H1 (cell line): ENCODE results near the gene LRRC42. TPM values are rescaled to one million over a fixed set of nuclear protein-coding genes. Genes with fewer than 3 reads are reported as not detected.
A peak's percentile ranks its signal among the peaks of the same experiment; 100 is the strongest.

Experiments
- CTCF ChIA-PET: fragments of 300-600 bp; sonication (Branson Sonifier 250); formaldehyde crosslinking; loops from one replicate; lab custom pipeline; 2021; ENCODE audit not compliant: partially characterized antibody; lab: Charles Lee
- POLR2A ChIA-PET: fragments of 300-600 bp; sonication (Branson Sonifier 250); formaldehyde crosslinking; loops from one replicate; lab custom pipeline; 2021; ENCODE audit warnings: inconsistent platforms; ENCODE audit not compliant: partially characterized antibody; lab: Charles Lee
- DNase-seq, 2 experiments: peaks; one replicate each; pipeline versions ENCODE4 v3.0.0 to v3.0.0-alpha.2; 2010 to 2022; ENCODE audit warnings: low spot score in 2 of 2, low read depth in 1 of 2, mixed read lengths in 1 of 2
- FAIRE-seq: peaks from 2 replicates; lab custom pipeline; 2011; peaks lifted over from hg19 to GRCh38; lab: Jason Lieb, UNC
- H2AFZ ChIP-seq: 2 replicates; pipeline ENCODE4 v1.8.1; 2012; ENCODE audit warnings: low read length, inconsistent platforms
- H2AK5ac ChIP-seq: 2 replicates; pipeline ENCODE4 v1.6.1; 2013; ENCODE audit warnings: low read depth, low read length
- H2BK120ac ChIP-seq: replicated peaks from 2 replicates; pipeline ENCODE3; 2013; ENCODE audit warnings: low read depth, low read length, inconsistent platforms
- H2BK12ac ChIP-seq: 2 replicates; pipeline ENCODE4 v1.6.1; 2013; ENCODE audit warnings: low read depth, low read length
- H2BK15ac ChIP-seq: 2 replicates; pipeline ENCODE4 v1.6.1; 2013; ENCODE audit warnings: low read length
- H2BK20ac ChIP-seq: 2 replicates; pipeline ENCODE4 v1.6.1; 2013; ENCODE audit warnings: low read length
- H2BK5ac ChIP-seq: 2 replicates; pipeline ENCODE4 v1.6.1; 2013; ENCODE audit warnings: low read depth, low read length
- H3K14ac ChIP-seq: 2 replicates; pipeline ENCODE4 v1.6.1; 2013; ENCODE audit warnings: inconsistent platforms; ENCODE audit not compliant: insufficient read length
- H3K18ac ChIP-seq: 2 replicates; pipeline ENCODE4 v1.6.1; 2013; ENCODE audit warnings: low read length; ENCODE audit errors: extremely low read depth
- H3K23ac ChIP-seq: 2 replicates; pipeline ENCODE4 v1.6.1; 2013; ENCODE audit warnings: inconsistent platforms; ENCODE audit not compliant: insufficient read length
- H3K23me2 ChIP-seq: 2 replicates; pipeline ENCODE4 v1.6.1; 2013; ENCODE audit warnings: low read depth, low read length
- H3K27ac ChIP-seq: 2 replicates; pipeline ENCODE4 v1.6.1; 2011; ENCODE audit warnings: low read depth, low read length, inconsistent platforms
- H3K27me3 ChIP-seq, 4 experiments: replicated peaks in 1 of 4; 1 replicate in 1 of 4; 2 replicates in 3 of 4; pipeline versions ENCODE4 v1.6.1 to v1.8.1; 2011 to 2013; ENCODE audit warnings: low read length in 3 of 4, mild to moderate bottlenecking in 3 of 4, inconsistent platforms in 2 of 4, mixed read lengths in 2 of 4, moderate library complexity in 1 of 4; ENCODE audit not compliant: control insufficient read depth in 3 of 4, insufficient read depth in 3 of 4; ENCODE audit errors: extremely low read depth in 1 of 4
- H3K36me3 ChIP-seq, 4 experiments: 2 replicates each; pipeline versions ENCODE4 v1.6.1 to v1.8.1; 2011 to 2013; ENCODE audit warnings: mild to moderate bottlenecking in 4 of 4, low read length in 3 of 4, moderate library complexity in 2 of 4, control low read depth in 1 of 4, inconsistent platforms in 1 of 4; ENCODE audit not compliant: insufficient read depth in 4 of 4, control insufficient read depth in 2 of 4
- H3K4ac ChIP-seq: replicated peaks from 2 replicates; pipeline ENCODE3; 2013; ENCODE audit warnings: low read length, low read depth, mixed read lengths, inconsistent platforms; ENCODE audit not compliant: insufficient read length
- H3K4me1 ChIP-seq, 4 experiments: replicated peaks in 1 of 4; 1 replicate in 1 of 4; 2 replicates in 3 of 4; pipeline versions ENCODE4 v1.6.1 to v1.8.1; 2011 to 2013; ENCODE audit warnings: low read length in 3 of 4, inconsistent platforms in 2 of 4, mixed read lengths in 1 of 4; ENCODE audit not compliant: insufficient read depth in 4 of 4, control insufficient read depth in 3 of 4
- H3K4me2 ChIP-seq, 2 experiments: 2 replicates each; pipeline versions ENCODE4 v1.6.1 to v1.8.1; 2011 to 2013; ENCODE audit warnings: low read depth in 2 of 2, low read length in 2 of 2, control low read depth in 1 of 2, inconsistent platforms in 1 of 2, mild to moderate bottlenecking in 1 of 2; ENCODE audit not compliant: insufficient read depth in 1 of 2
- H3K4me3 ChIP-seq, 4 experiments: fragments of 200-600, 300-600 bp in 1 of 4; sonication (generic), shearing (Covaris generic), sonication (Bioruptor Twin) in 1 of 4; 2 replicates each; pipeline versions ENCODE4 v1.5.1 to v1.8.1; 2011 to 2016; ENCODE audit warnings: low read length in 4 of 4, low read depth in 3 of 4, control low read depth in 2 of 4, inconsistent platforms in 2 of 4, mild to moderate bottlenecking in 2 of 4, mixed read lengths in 1 of 4, moderate library complexity in 1 of 4; ENCODE audit not compliant: insufficient read depth in 2 of 4; ENCODE audit errors: extremely low read depth in 1 of 4
- H3K56ac ChIP-seq: replicated peaks from 2 replicates; pipeline ENCODE3; 2013; ENCODE audit warnings: low read depth, mild to moderate bottlenecking, mixed read lengths, low read length, inconsistent platforms; ENCODE audit not compliant: insufficient read length
- H3K79me1 ChIP-seq: 2 replicates; pipeline ENCODE4 v1.6.1; 2013; ENCODE audit warnings: low read depth, low read length, control low read depth
- H3K79me2 ChIP-seq, 2 experiments: 2 replicates each; pipeline versions ENCODE4 v1.6.1 to v1.8.1; 2012 to 2013; ENCODE audit warnings: low read length in 2 of 2, mild to moderate bottlenecking in 2 of 2, inconsistent platforms in 1 of 2; ENCODE audit not compliant: insufficient read depth in 2 of 2, control insufficient read depth in 1 of 2
- H3K9ac ChIP-seq, 4 experiments: replicated peaks in 1 of 4; 1 replicate in 1 of 4; 2 replicates in 3 of 4; pipeline versions ENCODE4 v1.6.1 to v1.8.1; 2011 to 2013; ENCODE audit warnings: low read depth in 3 of 4, low read length in 3 of 4, control low read depth in 2 of 4, mild to moderate bottlenecking in 2 of 4, moderate library complexity in 2 of 4, inconsistent platforms in 1 of 4; ENCODE audit errors: extremely low read depth in 1 of 4
- H3K9me3 ChIP-seq, 2 experiments: 2 replicates each; pipeline versions ENCODE4 v1.6.1 to v1.8.1; 2012 to 2013; ENCODE audit warnings: mild to moderate bottlenecking in 2 of 2, moderate library complexity in 2 of 2, control low read depth in 1 of 2, inconsistent platforms in 1 of 2, low read depth in 1 of 2, low read length in 1 of 2, mixed read lengths in 1 of 2; ENCODE audit not compliant: insufficient read depth in 2 of 2
- H4K20me1 ChIP-seq, 2 experiments: replicated peaks in 1 of 2; 2 replicates each; pipeline versions ENCODE3 to v1.8.1; 2011 to 2013; ENCODE audit warnings: inconsistent platforms in 2 of 2, low read length in 2 of 2, mild to moderate bottlenecking in 1 of 2; ENCODE audit not compliant: insufficient read depth in 2 of 2, control insufficient read depth in 1 of 2
- H4K5ac ChIP-seq: 2 replicates; pipeline ENCODE4 v1.6.1; 2013; ENCODE audit warnings: low read length, low read depth, mixed read lengths, inconsistent platforms; ENCODE audit not compliant: insufficient read length
- H4K8ac ChIP-seq: 2 replicates; pipeline ENCODE4 v1.8.0; 2013; ENCODE audit warnings: mild to moderate bottlenecking, moderate library complexity, low read length, inconsistent platforms; ENCODE audit not compliant: insufficient read depth; ENCODE audit errors: extremely low read depth
- H4K91ac ChIP-seq: replicated peaks from 2 replicates; pipeline ENCODE3; 2013; ENCODE audit warnings: low read length, mixed read lengths, inconsistent platforms; ENCODE audit not compliant: insufficient read length
- JUND ChIP-seq: IDR thresholded peaks from 2 replicates; pipeline ENCODE4 v1.6.1; 2011; ENCODE audit warnings: mild to moderate bottlenecking, improper control_type of control experiment, low read length
- POLR2AphosphoS5 ChIP-seq: IDR thresholded peaks from 2 replicates; pipeline ENCODE4 v1.6.1; 2011; ENCODE audit warnings: low read depth, low read length
- RBBP5 ChIP-seq: IDR thresholded peaks from 2 replicates; pipeline ENCODE4 v1.7.1; 2012; ENCODE audit warnings: low read depth, mild to moderate bottlenecking, inconsistent platforms, low read length, moderate library complexity, borderline replicate concordance
- WGBS, 2 experiments: shearing (Covaris generic) in 1 of 2; methylation state at CpG; one replicate each; pipeline versions ENCODE4 v1.1.6 to v1.1.7; 2013 to 2015; ENCODE audit warnings: low lambda C conversion rate in 2 of 2, mixed read lengths in 2 of 2, inconsistent platforms in 1 of 2, low coverage in 1 of 2, missing lambda C conversion rate in 1 of 2; ENCODE audit not compliant: insufficient replicate concordance in 2 of 2, insufficient coverage in 1 of 2, insufficient read length in 1 of 2; ENCODE audit errors: extremely low coverage in 1 of 2, missing lambda C conversion rate in 1 of 2; 5-methylcytosine and 5-hydroxymethylcytosine counted together
- polyA plus RNA-seq, 7 experiments: library from polyadenylated mRNA; depleted of rRNA in 3 of 7; stranded (reverse) in 5 of 7; unstranded in 2 of 7; fragments of >200 nt in 5 of 7; fragments of 200-250 nt in 2 of 7; gene quantifications; 1 replicate in 5 of 7; 2 replicates in 1 of 7; 4 replicates in 1 of 7; pipeline versions ENCODE4 v1.2.1 to v1.2.3, GENCODE V29; 2011 to 2013; ENCODE audit warnings: missing spikeins in 2 of 7, mixed read lengths in 2 of 7
- total RNA-seq: library from RNA; stranded (reverse); fragmentation: NEBNext Ultra II Directional; extraction: Animal tissue kit (Norgen Biotek cat#: 25700); gene quantifications from 2 replicates; pipeline ENCODE4 v1.2.1, GENCODE V29; 2021

LRRC42 gene
- total and polyA plus RNA-seq, 2 of the 8 experiments (the other 6 are each of a cell fraction or from before 2014, with no cell fraction given): 38.2 to 54.1 TPM

GRCh38 chr1:54012863-54013262 is 66.7 kb downstream of the LRRC42 start:
- Histone ChIP-seq H4K20me1 (no peaks in the 10 kb centered on the region), H2BK12ac (peak overlapping the region; percentile 75; the same call in 1 of the 2 replicates), H2AK5ac (no peak overlapping the region), H3K18ac (no peak overlapping the region), H3K4me2 (no peak overlapping the region), H4K5ac (no peak overlapping the region), H3K4ac (no peak overlapping the region), H3K9ac (no peak overlapping the region), H3K4me1 (peaks cover 0 to 3% (median 0%) of the 10 kb centered on the region in 4 experiments; a peak in 1 of 7 replicates), H4K91ac (no peak overlapping the region), H3K14ac (no peak overlapping the region), H3K36me3 (no peaks in the 10 kb centered on the region), H2BK20ac (no peak overlapping the region), H3K9me3 (no peaks in the 10 kb centered on the region), H3K79me1 (no peaks in the 10 kb centered on the region), H3K56ac (no peak overlapping the region), H4K8ac (no peak overlapping the region), H3K4me3 (no peak overlapping the region), H2BK5ac (no peak overlapping the region), H2BK15ac (peak overlapping the region; percentile 98; the same call in 1 of the 2 replicates), H2AFZ (no peak overlapping the region), H3K23me2 (no peaks in the 10 kb centered on the region; the same call in 1 of the 2 replicates), H3K27me3 (no peaks in the 10 kb centered on the region), H3K27ac (no peak overlapping the region), H3K79me2 (no peaks in the 10 kb centered on the region), H2BK120ac (no peak overlapping the region), H3K23ac (no peak overlapping the region)
- CTCF ChIA-PET: interaction anchor here (1.2 kb wide), 1 partner anchor 20 kb away, joined by 3 read pairs; no protein-coding TSS in a partner anchor
- DNase-seq: peak in 1 of 2 experiments; percentile 29
- POLR2A ChIA-PET: no interaction called here
- FAIRE-seq: no peak
- WGBS, 2 experiments: 89% methylated on average over 8 of the region's 8 CpGs; no CpG with 5 or more reads in 1 of the 2 experiments
- no peak for TF ChIP-seq JUND
- no peak for TF ChIP-seq RBBP5
- no peak for TF ChIP-seq POLR2AphosphoS5
